Measurements from ENCODE around the gene DGLUCY.

Gene DGLUCY

DNA sequence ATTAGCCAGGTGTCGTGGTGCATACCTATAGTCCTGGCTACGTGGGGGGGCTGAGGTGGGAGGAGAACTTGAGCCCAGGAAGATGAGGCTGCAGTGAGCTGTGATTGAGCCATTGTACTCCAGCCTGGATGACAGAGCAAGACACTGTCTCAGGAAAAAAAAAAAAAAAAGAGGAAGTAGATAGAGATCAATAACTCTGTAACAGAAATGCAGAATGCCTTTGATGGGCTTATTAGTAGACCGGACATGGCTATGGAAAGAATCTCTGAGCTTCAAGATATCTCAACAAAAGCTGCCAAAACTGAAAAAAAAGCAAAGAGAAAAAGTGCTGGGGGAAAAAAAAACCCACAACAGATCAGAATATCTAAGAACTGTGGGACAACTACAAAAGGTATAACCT lies 93.1 kb downstream of the DGLUCY start:
- Histone ChIP-seq H3K27ac (ENCODE audit: low read depth, low read length, severe bottlenecking) (no peak overlapping the region), H3K4me1 (ENCODE audit: control insufficient read depth, insufficient read depth, low read length, poor library complexity, severe bottlenecking) (peaks cover 8% of the 10 kb centered on the region), H3K4me3 (ENCODE audit: extremely low read depth, insufficient read depth, low read length, poor library complexity, severe bottlenecking) (no peak overlapping the region), H3K9me3 (ENCODE audit: control insufficient read depth, low read length) (no peaks in the 10 kb centered on the region), H3K36me3 (ENCODE audit: control insufficient read depth, insufficient read depth, low read length) (no peaks in the 10 kb centered on the region)
- WGBS, 2 experiments (ENCODE audit: insufficient coverage in 2 of 2): 64 to 93% methylated on average over 2 to 3 of the region's 3 CpGs

DNA sequence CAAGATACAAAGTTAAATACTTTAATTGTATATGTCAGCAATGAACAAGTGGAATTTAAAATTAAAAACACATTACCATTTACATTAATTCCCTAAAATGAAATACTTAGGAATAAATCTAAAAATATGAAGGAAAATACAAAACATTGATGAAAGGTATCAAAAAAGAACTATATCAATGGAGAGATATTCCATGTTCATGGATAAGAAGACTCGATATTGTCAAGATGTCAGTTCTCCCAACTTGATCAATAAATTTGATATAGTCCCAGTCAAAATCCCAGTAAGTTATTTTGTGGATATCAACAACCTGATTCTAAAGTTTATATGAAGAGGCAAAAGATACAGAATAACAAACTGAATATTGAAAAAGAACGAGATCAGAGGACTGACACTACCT lies 97.1 kb downstream of the DGLUCY start:
- no peak overlapping the region for H3K27ac ChIP-seq (ENCODE audit: low read depth, low read length, severe bottlenecking)
- no peaks in the 10 kb centered on the region for H3K9me3 ChIP-seq (ENCODE audit: control insufficient read depth, low read length)
- H3K4me3 ChIP-seq (ENCODE audit: extremely low read depth, insufficient read depth, low read length, poor library complexity, severe bottlenecking): no peak overlapping the region
- no peaks in the 10 kb centered on the region for H3K36me3 ChIP-seq (ENCODE audit: control insufficient read depth, insufficient read depth, low read length)
- 100% methylated on average over 1 of the region's 2 CpGs; no CpG with 5 or more reads in 1 of the 2 experiments for WGBS, 2 experiments (ENCODE audit: insufficient coverage in 2 of 2)
- H3K4me1 ChIP-seq (ENCODE audit: control insufficient read depth, insufficient read depth, low read length, poor library complexity, severe bottlenecking): peaks cover 5% of the 10 kb centered on the region

DNA sequence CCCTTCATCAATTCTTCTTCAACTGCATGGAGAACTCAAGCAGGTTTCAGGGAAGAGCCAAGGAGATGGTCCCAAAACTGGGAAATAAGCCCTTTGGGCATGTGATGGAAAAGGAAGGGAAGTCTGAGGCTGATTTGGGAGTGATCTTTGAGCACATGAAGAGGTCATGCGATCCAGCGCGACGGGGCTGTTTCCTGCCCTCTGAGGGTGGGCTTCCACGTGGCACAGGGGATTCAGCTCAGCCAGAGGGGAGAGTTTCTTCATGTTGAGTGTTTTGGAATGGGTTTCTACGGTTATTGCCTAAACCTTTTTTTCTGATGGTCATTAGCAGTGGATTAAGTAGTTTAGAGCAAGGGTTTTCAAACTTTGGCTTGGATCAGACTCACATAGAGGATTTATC lies 100.4 kb downstream of the DGLUCY start:
- H3K4me3 ChIP-seq (ENCODE audit: extremely low read depth, insufficient read depth, low read length, poor library complexity, severe bottlenecking): no peak overlapping the region
- H3K36me3 ChIP-seq (ENCODE audit: control insufficient read depth, insufficient read depth, low read length): no peaks in the 10 kb centered on the region
- WGBS, 2 experiments (ENCODE audit: insufficient coverage in 2 of 2): 100% methylated on average over 4 of the region's 6 CpGs
- H3K27ac ChIP-seq (ENCODE audit: low read depth, low read length, severe bottlenecking): no peak overlapping the region
- no peaks in the 10 kb centered on the region for H3K9me3 ChIP-seq (ENCODE audit: control insufficient read depth, low read length)
- no peaks in the 10 kb centered on the region for H3K4me1 ChIP-seq (ENCODE audit: control insufficient read depth, insufficient read depth, low read length, poor library complexity, severe bottlenecking)

DNA sequence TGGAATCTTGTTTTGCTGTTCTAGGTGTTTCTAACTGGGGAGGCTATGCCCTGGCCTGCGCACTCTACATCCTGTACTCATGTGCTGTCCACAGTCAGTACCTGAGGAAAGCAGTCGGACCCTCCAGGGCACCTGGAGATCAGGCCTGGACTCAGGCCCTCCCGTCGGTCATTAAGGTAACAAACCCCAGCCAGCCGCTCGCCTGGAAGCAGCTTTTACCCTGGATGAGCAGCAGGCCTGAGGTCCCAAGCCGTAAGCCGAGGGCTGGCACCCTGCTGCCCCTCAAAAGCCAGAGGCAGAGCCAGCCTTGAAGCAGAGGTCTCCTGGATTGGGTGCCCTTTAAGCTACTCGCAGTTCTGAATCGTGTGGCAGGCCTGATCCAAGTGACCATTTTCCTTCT lies 101.5 kb downstream of the DGLUCY start:
- WGBS, 2 experiments (ENCODE audit: insufficient coverage in 2 of 2): 89 to 94% methylated on average over 10 of the region's 10 CpGs
- Histone ChIP-seq H3K4me1 (ENCODE audit: control insufficient read depth, insufficient read depth, low read length, poor library complexity, severe bottlenecking) (no peaks in the 10 kb centered on the region), H3K36me3 (ENCODE audit: control insufficient read depth, insufficient read depth, low read length) (no peaks in the 10 kb centered on the region), H3K27ac (ENCODE audit: low read depth, low read length, severe bottlenecking) (no peak overlapping the region), H3K4me3 (ENCODE audit: extremely low read depth, insufficient read depth, low read length, poor library complexity, severe bottlenecking) (no peak overlapping the region), H3K9me3 (ENCODE audit: control insufficient read depth, low read length) (no peaks in the 10 kb centered on the region)

DNA sequence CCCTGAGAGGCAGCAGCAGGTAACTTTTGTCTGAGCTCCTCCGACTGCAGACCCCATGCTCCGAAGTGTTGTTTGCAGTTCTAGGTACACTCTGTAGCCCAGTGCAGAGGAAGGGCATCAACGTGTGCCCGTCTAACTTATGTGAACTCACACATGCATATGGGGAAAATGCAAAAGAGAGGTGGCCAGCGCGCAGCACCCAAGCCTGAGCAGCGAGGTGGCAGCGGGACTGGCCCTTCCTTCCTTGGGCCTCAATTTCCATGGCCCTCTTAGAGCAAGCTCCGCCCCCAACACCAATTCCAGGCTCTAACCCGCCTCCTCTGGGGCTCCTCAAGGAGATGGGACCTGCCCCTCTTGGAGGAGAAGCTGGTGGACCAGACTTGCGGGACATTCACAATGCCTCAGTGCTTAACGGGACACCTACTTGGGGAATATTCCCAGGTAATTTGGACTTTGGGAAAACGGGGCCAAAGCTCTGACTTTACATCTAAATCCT lies 102.9 kb downstream of the DGLUCY start:
- Histone ChIP-seq H3K27ac (ENCODE audit: low read depth, low read length, severe bottlenecking) (no peak overlapping the region), H3K9me3 (ENCODE audit: control insufficient read depth, low read length) (no peaks in the 10 kb centered on the region), H3K4me1 (ENCODE audit: control insufficient read depth, insufficient read depth, low read length, poor library complexity, severe bottlenecking) (no peaks in the 10 kb centered on the region), H3K36me3 (ENCODE audit: control insufficient read depth, insufficient read depth, low read length) (no peaks in the 10 kb centered on the region), H3K4me3 (ENCODE audit: extremely low read depth, insufficient read depth, low read length, poor library complexity, severe bottlenecking) (no peak overlapping the region)
- WGBS, 2 experiments (ENCODE audit: insufficient coverage in 2 of 2): 87 to 95% methylated on average over 10 to 11 of the region's 13 CpGs

DNA sequence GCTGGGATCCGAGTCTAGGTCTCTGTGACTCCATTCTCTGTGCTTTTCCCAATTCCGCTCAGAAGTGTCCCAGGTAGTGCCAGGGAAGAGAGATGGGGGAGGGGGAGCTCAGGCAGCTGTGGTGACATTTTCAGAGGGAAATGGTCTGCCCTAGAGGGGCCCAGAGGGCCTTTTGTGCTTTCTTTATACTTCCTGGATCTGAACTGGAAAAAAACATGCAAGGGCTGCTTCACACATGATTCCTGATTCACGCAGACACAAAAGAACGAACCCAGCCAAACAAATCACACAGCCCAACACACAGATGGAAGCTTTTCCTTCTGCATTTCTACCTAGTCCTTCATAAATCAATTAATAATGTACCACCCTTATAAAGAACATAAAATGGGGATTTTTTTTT lies 104.1 kb downstream of the DGLUCY start:
- WGBS, 2 experiments (ENCODE audit: insufficient coverage in 2 of 2): 93 to 100% methylated on average over 3 of the region's 4 CpGs
- H3K27ac ChIP-seq (ENCODE audit: low read depth, low read length, severe bottlenecking): no peak overlapping the region
- H3K4me3 ChIP-seq (ENCODE audit: extremely low read depth, insufficient read depth, low read length, poor library complexity, severe bottlenecking): no peak overlapping the region
- H3K4me1 ChIP-seq (ENCODE audit: control insufficient read depth, insufficient read depth, low read length, poor library complexity, severe bottlenecking): no peaks in the 10 kb centered on the region
- H3K9me3 ChIP-seq (ENCODE audit: control insufficient read depth, low read length): no peaks in the 10 kb centered on the region
- H3K36me3 ChIP-seq (ENCODE audit: control insufficient read depth, insufficient read depth, low read length): no peaks in the 10 kb centered on the region

DNA sequence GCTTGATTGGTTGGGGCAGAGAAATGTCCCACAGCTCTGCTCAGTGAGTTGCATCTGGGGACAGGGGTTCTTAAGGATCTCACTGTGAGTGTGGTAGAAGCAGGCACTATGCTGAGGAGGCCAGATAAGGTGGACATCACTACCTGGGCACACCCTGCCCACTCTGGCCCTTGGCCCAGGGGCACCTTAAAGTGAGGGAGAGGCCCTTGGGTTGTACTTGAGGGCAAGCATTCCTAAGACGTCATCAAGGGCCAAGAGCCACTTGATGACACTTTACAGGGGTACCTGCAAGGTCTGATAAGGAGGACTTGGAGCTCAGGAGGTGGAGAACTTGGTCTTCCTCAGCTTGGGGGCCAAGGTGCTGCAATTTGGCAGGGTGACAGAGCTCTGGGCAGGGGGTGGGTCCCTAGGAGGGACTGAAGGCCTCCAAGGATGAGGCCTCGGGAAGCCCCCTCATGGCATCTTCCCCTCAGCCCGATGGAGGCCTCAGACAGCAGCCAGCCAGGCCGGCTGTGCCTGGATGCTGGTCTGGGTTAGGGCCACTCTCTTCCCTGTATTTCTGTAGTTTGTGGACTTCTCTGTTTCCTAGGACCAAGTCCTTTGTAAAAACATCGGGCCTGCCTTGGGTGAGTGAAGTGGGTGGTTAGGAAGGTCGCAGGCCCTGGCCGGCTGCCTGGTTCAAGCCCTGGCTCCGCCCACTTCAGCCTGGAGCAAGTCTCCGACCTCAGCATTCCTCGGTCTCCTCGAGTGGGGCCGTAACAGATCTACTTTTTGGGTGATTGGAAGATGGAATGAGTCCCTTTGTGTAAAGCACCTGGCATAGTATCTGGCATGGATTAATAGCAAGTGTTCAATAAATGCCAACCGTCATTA lies 105.9 kb downstream of the DGLUCY start:
- Histone ChIP-seq H3K27ac (ENCODE audit: low read depth, low read length, severe bottlenecking) (no peak overlapping the region), H3K4me1 (ENCODE audit: control insufficient read depth, insufficient read depth, low read length, poor library complexity, severe bottlenecking) (no peaks in the 10 kb centered on the region), H3K4me3 (ENCODE audit: extremely low read depth, insufficient read depth, low read length, poor library complexity, severe bottlenecking) (no peak overlapping the region), H3K36me3 (ENCODE audit: control insufficient read depth, insufficient read depth, low read length) (no peaks in the 10 kb centered on the region), H3K9me3 (ENCODE audit: control insufficient read depth, low read length) (no peaks in the 10 kb centered on the region)
- WGBS, 2 experiments (ENCODE audit: insufficient coverage in 2 of 2): 78 to 84% methylated on average over 9 to 10 of the region's 13 CpGs

DNA sequence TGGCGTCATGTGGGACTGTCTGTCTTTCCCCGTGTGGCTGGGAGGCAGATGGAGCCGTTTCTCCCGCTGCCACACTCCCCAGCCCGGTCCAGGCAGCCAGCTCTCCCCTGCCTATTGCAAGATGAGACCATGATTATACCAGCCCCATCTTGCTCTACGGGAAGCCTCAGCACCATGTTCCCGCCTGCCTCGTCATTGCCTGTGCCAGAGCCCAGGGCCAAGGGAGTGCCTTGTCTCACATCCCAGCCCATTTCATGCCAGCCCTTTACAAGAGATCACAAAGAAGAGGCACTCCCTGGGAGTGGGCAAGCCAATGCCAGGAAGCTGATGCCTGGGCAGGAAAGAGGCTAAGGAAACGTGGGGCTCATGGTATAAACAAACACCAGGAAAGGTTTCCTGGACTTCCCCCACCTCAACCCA lies 106.7 kb downstream of the DGLUCY start:
- H3K4me1 ChIP-seq (ENCODE audit: control insufficient read depth, insufficient read depth, low read length, poor library complexity, severe bottlenecking): no peaks in the 10 kb centered on the region
- no peaks in the 10 kb centered on the region for H3K9me3 ChIP-seq (ENCODE audit: control insufficient read depth, low read length)
- H3K4me3 ChIP-seq (ENCODE audit: extremely low read depth, insufficient read depth, low read length, poor library complexity, severe bottlenecking): no peak overlapping the region
- no peaks in the 10 kb centered on the region for H3K36me3 ChIP-seq (ENCODE audit: control insufficient read depth, insufficient read depth, low read length)
- no peak overlapping the region for H3K27ac ChIP-seq (ENCODE audit: low read depth, low read length, severe bottlenecking)
- WGBS, 2 experiments (ENCODE audit: insufficient coverage in 2 of 2): 89 to 93% methylated on average over 8 to 9 of the region's 9 CpGs

DNA sequence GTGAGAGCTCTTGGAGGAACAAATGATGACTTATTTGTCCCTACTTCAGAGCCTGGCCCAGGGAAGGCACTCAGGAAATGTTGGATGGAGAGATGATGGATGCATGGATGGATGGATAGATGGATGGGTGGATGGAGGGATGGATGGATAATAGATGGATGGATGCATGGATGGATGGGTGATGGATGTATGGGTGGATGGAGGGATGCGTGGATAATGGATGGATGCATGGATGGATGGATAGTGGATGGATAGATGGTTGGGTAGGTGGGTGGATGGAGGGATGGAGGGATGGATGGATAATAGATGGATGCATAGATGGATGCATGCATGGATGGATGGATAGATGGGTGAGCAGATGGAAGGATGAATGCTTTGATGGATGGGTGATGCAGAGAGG lies 107.4 kb downstream of the DGLUCY start:
- Histone ChIP-seq H3K9me3 (ENCODE audit: control insufficient read depth, low read length) (no peaks in the 10 kb centered on the region), H3K27ac (ENCODE audit: low read depth, low read length, severe bottlenecking) (no peak overlapping the region), H3K36me3 (ENCODE audit: control insufficient read depth, insufficient read depth, low read length) (no peaks in the 10 kb centered on the region), H3K4me1 (ENCODE audit: control insufficient read depth, insufficient read depth, low read length, poor library complexity, severe bottlenecking) (no peaks in the 10 kb centered on the region), H3K4me3 (ENCODE audit: extremely low read depth, insufficient read depth, low read length, poor library complexity, severe bottlenecking) (no peak overlapping the region)
- WGBS, 2 experiments (ENCODE audit: insufficient coverage in 2 of 2): 81 to 100% methylated on average over 1 of the region's 1 CpG

DNA sequence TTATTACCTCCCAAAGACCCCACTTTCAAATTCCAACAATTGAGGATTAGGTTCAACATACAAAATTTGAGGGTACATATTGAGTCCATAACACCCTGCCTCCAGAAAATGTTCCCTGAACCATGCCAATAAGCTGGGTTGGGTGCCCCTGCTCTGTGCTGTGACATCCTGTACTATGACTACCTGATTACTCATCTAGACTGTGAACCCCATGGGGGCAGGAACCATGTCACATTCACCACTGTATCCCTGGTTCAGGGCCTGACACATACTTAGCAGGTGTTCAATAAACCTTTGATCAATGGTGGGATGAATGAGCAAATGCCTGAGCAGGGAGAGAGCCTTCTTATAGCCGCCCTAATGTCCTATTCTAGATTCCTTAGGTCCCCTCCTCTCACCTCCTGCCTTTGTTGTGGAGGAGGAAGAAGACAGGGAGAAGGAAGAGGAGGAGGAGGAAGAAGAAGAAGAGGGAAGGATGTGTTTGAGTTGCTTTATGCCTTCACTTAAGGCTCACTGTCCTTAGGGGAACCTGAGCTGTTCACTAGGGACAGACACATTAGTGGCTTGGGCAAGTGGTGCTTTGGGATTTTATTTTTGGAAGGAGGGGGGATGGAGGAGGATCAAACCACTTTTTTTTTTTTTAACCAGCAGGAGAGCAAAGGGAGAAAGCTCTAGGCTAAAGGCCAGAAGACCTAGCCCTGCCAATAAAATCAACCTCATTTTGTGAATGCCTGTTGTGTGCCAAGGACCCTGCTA lies 109.3 kb downstream of the DGLUCY start:
- no peaks in the 10 kb centered on the region for H3K9me3 ChIP-seq (ENCODE audit: control insufficient read depth, low read length)
- no peaks in the 10 kb centered on the region for H3K36me3 ChIP-seq (ENCODE audit: control insufficient read depth, insufficient read depth, low read length)
- no peak overlapping the region for H3K27ac ChIP-seq (ENCODE audit: low read depth, low read length, severe bottlenecking)
- H3K4me3 ChIP-seq (ENCODE audit: extremely low read depth, insufficient read depth, low read length, poor library complexity, severe bottlenecking): no peak overlapping the region
- H3K4me1 ChIP-seq (ENCODE audit: control insufficient read depth, insufficient read depth, low read length, poor library complexity, severe bottlenecking): peaks cover 6% of the 10 kb centered on the region
- no CpG with 5 or more reads among the region's 1 CpG for WGBS, 2 experiments (ENCODE audit: insufficient coverage in 2 of 2)

DNA sequence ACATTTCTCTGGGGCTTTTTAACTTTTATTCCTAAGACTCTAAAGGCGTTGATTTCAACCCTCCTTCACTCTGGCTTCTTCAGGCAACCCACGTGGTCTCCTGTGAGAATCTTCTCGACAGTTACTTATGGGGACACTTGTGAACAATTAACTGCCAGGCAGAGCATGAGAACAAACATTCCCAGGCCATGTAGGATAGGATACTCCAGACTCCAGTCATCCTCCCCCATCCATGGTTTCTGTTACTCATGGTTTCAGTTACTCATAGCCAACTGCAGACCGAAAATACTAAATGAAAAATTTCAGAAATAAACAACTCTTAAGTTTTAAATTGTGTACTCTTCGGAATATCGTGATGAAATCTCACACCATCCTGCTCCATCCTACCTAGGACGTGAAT lies 111.2 kb downstream of the DGLUCY start:
- H3K27ac ChIP-seq (ENCODE audit: low read depth, low read length, severe bottlenecking): no peak overlapping the region
- H3K4me1 ChIP-seq (ENCODE audit: control insufficient read depth, insufficient read depth, low read length, poor library complexity, severe bottlenecking): peaks cover 12% of the 10 kb centered on the region
- H3K9me3 ChIP-seq (ENCODE audit: control insufficient read depth, low read length): no peaks in the 10 kb centered on the region
- H3K36me3 ChIP-seq (ENCODE audit: control insufficient read depth, insufficient read depth, low read length): no peaks in the 10 kb centered on the region
- H3K4me3 ChIP-seq (ENCODE audit: extremely low read depth, insufficient read depth, low read length, poor library complexity, severe bottlenecking): no peak overlapping the region
- 91 to 93% methylated on average over 6 of the region's 7 CpGs for WGBS, 2 experiments (ENCODE audit: insufficient coverage in 2 of 2)

Data from mesodermal cell (in vitro differentiated cells).